DOHH2 (cell line): ENCODE data around the gene DCX.

Source experiments
- CTCF ChIP-seq: fragments of 200-600 bp; sonication (generic); IDR thresholded peaks from one replicate; pipeline ENCODE4 v1.5.1; 2014; ENCODE audit warnings: antibody characterized with exemption, mild to moderate bottlenecking, low read depth, low read length; ENCODE audit not compliant: poor library complexity, severe bottlenecking
- EZH2phosphoT487 ChIP-seq: fragments of 200-600 bp; sonication (generic); IDR thresholded peaks from 2 replicates; pipeline ENCODE4 v1.6.1; 2017; ENCODE audit warnings: borderline replicate concordance, mild to moderate bottlenecking, antibody characterized with exemption, low read length, moderate library complexity, mixed read lengths

DNA sequence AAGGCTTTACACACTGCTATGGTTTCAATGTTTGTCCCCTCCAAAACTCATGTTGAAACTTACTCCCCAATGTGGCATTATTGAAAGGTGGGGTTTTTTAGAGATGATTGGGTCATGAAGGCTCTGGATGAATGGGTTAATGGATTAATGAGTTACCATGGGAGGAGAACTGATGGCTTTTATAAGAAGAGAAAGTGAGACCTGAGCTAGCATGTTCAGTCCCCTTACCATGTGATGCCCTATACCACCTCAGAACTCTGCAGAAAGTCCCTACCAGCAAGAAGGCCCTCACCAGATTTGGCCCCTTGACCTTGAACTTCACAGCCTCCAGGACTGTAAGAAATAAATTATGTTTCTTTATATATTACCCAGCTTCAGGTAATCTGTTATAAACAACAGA lies 72.8 kb downstream of the DCX start:
- TF ChIP-seq CTCF: no peak
- no peak for TF ChIP-seq EZH2phosphoT487
